ES-I3 (cell line): ENCODE results near the gene SEMA3E.
"Not testable (repeated sequence)": the region's sequence is repeated elsewhere in the genome, so short reads cannot be mapped to it uniquely, and the experiment has no call there.

ENCODE experiments used
- H3K36me3 ChIP-seq: 2 replicates; pipeline ENCODE4 v1.6.1; 2013; ENCODE audit warnings: mild to moderate bottlenecking, low read length, control low read depth, moderate library complexity; ENCODE audit not compliant: insufficient read depth
- H3K4me1 ChIP-seq: 2 replicates; pipeline ENCODE4 v1.6.1; 2013; ENCODE audit warnings: mild to moderate bottlenecking, control low read depth, low read length; ENCODE audit not compliant: insufficient read depth
- H3K9ac ChIP-seq: 2 replicates; pipeline ENCODE4 v1.6.1; 2013; ENCODE audit warnings: low read depth, mild to moderate bottlenecking, low read length, moderate library complexity
- H3K9me3 ChIP-seq: 2 replicates; pipeline ENCODE4 v1.6.1; 2013; ENCODE audit warnings: mild to moderate bottlenecking, low read length, moderate library complexity; ENCODE audit not compliant: control insufficient read depth, insufficient read depth

The SEMA3E gene

GRCh38 chr7:83455612-83456011 lies 193.3 kb downstream of the SEMA3E start:
- H3K36me3 ChIP-seq = no peaks in the 10 kb centered on the region
- no peak overlapping the region for H3K9ac ChIP-seq
- no peaks in the 10 kb centered on the region for H3K9me3 ChIP-seq
- peaks cover 38% of the 10 kb centered on the region for H3K4me1 ChIP-seq

DNA sequence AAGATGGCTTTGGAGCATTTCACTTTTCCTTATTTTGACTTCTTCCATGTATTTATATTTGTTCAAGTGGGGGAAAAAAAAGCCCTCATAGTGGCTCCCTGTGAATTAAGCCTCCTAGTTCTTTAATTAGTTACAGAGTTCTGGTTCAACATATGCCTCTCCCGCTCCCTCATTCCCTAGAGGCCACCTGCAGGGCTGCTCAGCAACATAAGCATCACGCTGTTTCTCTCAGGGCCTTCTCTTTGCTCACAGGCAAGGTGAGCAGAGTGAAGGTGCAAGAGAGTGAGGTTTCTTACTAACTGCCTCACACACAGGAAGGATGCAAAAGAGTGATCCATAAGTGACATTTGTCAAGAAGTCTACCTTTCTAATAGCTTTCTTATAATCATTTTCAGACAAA lies 196.7 kb downstream of the SEMA3E start:
- peaks cover 38% of the 10 kb centered on the region for H3K4me1 ChIP-seq
- no peaks in the 10 kb centered on the region for H3K9me3 ChIP-seq
- H3K9ac ChIP-seq = no peak overlapping the region
- H3K36me3 ChIP-seq = no peaks in the 10 kb centered on the region

DNA sequence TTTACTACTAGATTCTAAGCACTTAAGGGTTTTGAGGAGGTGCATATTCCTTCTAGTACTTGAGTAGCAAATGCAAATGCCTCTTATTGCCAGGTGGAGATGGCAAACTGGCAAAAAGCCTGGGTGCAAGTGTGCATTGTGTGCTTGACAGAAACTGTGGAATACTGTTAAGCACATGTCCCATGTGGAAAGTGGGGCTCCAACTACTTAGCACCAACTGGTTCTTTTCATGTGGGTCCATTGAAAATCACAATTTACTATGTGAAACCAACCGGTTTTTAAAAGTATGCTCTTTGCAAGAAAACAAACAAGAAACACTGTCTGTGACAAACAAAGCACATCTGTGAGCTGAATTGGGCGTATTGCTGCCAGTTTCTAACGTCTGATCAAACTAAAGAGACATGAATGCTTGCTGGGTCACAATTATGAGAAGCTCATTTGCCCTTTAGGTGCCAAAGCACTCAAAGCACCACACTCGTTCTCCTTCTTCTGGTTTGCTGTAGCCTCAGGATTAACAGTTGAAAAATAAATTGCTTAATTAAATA lies 197.4 kb downstream of the SEMA3E start:
- no peaks in the 10 kb centered on the region for H3K9me3 ChIP-seq
- H3K4me1 ChIP-seq = peaks cover 31% of the 10 kb centered on the region
- H3K9ac ChIP-seq = no peak overlapping the region
- H3K36me3 ChIP-seq = no peaks in the 10 kb centered on the region

- Histone ChIP-seq H3K36me3 (no peaks in the 10 kb centered on the region), H3K4me1 (peaks cover 29% of the 10 kb centered on the region), H3K9me3 (no peaks in the 10 kb centered on the region), H3K9ac (no peak overlapping the region)
These were observed 199.2 kb downstream of the SEMA3E start for GRCh38 chr7:83449781-83450180.

- Histone ChIP-seq H3K9me3 (no peaks in the 10 kb centered on the region), H3K4me1 (peaks cover 41% of the 10 kb centered on the region), H3K9ac (no peak overlapping the region), H3K36me3 (no peaks in the 10 kb centered on the region)
These were observed 201.3 kb downstream of the SEMA3E start for GRCh38 chr7:83447681-83448080.

- Histone ChIP-seq H3K4me1 (peaks cover 41% of the 10 kb centered on the region), H3K36me3 (no peaks in the 10 kb centered on the region), H3K9me3 (no peaks in the 10 kb centered on the region), H3K9ac (no peak overlapping the region)
These were observed 202.8 kb downstream of the SEMA3E start for GRCh38 chr7:83446102-83446669.

- H3K9me3 ChIP-seq = no peaks in the 10 kb centered on the region
These were observed 206.0 kb downstream of the SEMA3E start for GRCh38 chr7:83442911-83443310.

DNA sequence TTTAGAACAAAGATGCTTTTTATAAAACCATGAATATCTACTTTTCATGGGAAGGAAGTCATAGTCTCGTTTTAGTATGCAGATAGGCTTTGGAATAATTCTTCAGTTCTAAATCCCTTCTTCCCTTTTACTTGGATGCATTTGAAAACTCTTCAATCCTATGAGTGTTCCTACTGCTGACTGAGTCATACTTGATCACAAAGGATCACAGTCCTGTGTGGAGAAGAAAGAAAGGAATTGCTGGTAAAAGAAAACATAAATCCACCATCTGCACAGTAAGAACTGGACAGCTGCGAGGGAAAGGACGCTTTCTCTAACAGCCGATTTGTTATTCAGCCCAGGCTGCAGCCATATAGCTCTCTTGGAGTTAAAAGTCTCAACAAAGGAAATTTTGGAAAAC lies 209.9 kb downstream of the SEMA3E start:
- H3K9ac ChIP-seq = no peak overlapping the region
- H3K9me3 ChIP-seq = no peaks in the 10 kb centered on the region
- no peaks in the 10 kb centered on the region for H3K36me3 ChIP-seq
- H3K4me1 ChIP-seq = peaks cover 25% of the 10 kb centered on the region

More at GRCh38 chr7:83442911-83443310, 206.0 kb downstream of the SEMA3E start:
- no peaks in the 10 kb centered on the region for H3K36me3 ChIP-seq
- H3K9ac ChIP-seq = no peak overlapping the region
- H3K4me1 ChIP-seq = peaks cover 41% of the 10 kb centered on the region

- not testable (repeated sequence) for H3K9ac ChIP-seq, H3K9me3 ChIP-seq, H3K36me3 ChIP-seq
- H3K4me1 ChIP-seq = peaks cover 36% of the 10 kb centered on the region
These were observed 218.7 kb downstream of the SEMA3E start for GRCh38 chr7:83430289-83430688.

DNA sequence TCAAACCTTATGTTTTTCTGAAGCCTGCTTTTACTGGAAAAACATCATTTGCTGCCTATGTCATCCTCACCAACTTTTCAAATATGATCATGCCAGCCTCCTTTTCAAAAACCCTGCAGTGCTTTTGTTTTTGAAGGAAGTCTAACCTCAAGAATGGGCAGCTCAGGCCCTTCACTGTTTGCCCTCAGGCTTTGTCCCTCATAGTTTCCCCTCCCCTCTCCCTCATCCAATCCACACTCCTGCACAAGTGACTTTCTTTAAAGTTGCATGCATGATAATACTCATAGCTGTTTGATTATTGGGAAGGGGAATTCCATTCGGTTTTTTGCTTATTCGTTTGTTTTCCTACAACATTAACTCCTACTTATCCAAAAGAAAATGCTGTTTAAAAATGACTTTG lies 219.4 kb downstream of the SEMA3E start:
- no peaks in the 10 kb centered on the region for H3K9me3 ChIP-seq
- H3K4me1 ChIP-seq = peaks cover 41% of the 10 kb centered on the region
- H3K9ac ChIP-seq = peak overlapping the region; percentile 23; the same call in 1 of the 2 replicates
- H3K36me3 ChIP-seq = no peaks in the 10 kb centered on the region

- Histone ChIP-seq H3K36me3 (no peaks in the 10 kb centered on the region), H3K9ac (peak overlapping the region; percentile 13; the same call in 1 of the 2 replicates), H3K4me1 (peaks cover 50% of the 10 kb centered on the region)
These were observed 221.1 kb downstream of the SEMA3E start for GRCh38 chr7:83427884-83428283.

GRCh38 chr7:83426325-83426724 lies 222.6 kb downstream of the SEMA3E start:
- peaks cover 47% of the 10 kb centered on the region for H3K4me1 ChIP-seq
- H3K9ac ChIP-seq = no peak overlapping the region
- H3K9me3 ChIP-seq = no peaks in the 10 kb centered on the region
- no peaks in the 10 kb centered on the region for H3K36me3 ChIP-seq

More at GRCh38 chr7:83427884-83428283, 221.1 kb downstream of the SEMA3E start:
- no peaks in the 10 kb centered on the region for H3K9me3 ChIP-seq

DNA sequence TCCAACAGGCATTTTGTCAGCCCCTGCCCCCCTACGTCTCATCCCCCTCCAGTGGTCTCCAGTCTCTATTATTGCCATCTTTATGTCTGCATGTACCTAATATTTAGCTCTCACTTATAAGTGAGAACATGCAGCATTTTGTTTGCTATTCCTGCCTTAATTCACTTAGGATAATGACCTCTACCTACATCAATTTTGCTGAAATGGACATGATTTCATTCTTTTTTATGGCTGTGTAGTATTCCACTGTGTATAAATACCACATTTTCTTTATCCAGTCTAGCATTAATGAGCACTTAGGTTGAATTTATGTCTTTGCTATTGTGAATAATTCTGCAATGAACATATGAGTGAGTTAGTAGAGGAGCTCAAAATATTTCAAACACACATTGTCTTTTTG lies 229.9 kb downstream of the SEMA3E start:
- Histone ChIP-seq H3K9me3 (no peaks in the 10 kb centered on the region), H3K9ac (no peak overlapping the region), H3K4me1 (peaks cover 9% of the 10 kb centered on the region; the same call in 1 of the 2 replicates), H3K36me3 (no peaks in the 10 kb centered on the region)

GRCh38 chr7:83415840-83416239 lies 233.1 kb downstream of the SEMA3E start:
- Histone ChIP-seq H3K4me1 (peaks cover 19% of the 10 kb centered on the region), H3K36me3 (no peaks in the 10 kb centered on the region), H3K9ac (peak overlapping the region; percentile 49), H3K9me3 (no peaks in the 10 kb centered on the region)

DNA sequence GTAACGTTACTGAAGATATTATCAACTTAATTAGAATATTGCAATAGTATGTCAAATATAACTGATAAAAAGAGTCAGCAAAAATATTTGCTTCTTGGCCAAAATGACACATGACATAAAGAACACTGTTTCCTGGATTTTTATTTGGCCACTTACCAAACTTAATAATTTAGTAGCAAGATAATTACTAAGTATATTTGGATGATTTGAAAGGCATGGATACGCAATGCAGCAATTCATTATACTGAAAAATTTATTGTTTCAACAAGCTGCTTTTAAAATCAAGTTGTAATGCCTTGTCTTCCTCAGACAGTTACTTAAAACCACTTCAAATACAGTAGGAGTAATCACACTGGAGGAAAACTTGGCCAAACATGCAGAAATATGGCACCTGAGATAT lies 234.0 kb downstream of the SEMA3E start:
- Histone ChIP-seq H3K9me3 (no peaks in the 10 kb centered on the region), H3K9ac (no peak overlapping the region), H3K36me3 (no peaks in the 10 kb centered on the region), H3K4me1 (peaks cover 19% of the 10 kb centered on the region)
